DND-41 (cell line): ENCODE results near the gene CYP4F3.

Source experiments
- CTCF ChIP-seq: IDR thresholded peaks from 2 replicates; pipeline ENCODE4 v1.5.1; 2012; ENCODE audit warnings: borderline replicate concordance, low read length, moderate library complexity, mild to moderate bottlenecking; ENCODE audit not compliant: poor library complexity, severe bottlenecking; ENCODE audit errors: extremely low read depth
- EZH2 ChIP-seq: IDR thresholded peaks from 3 replicates; pipeline ENCODE4 v1.6.1; 2012; ENCODE audit warnings: borderline replicate concordance, low read depth, mild to moderate bottlenecking, moderate library complexity, low read length, inconsistent platforms; ENCODE audit not compliant: severe bottlenecking

GRCh38 chr19:15673176-15673654 is 32.5 kb downstream of the CYP4F3 start:
- TF ChIP-seq CTCF = no peak
- no peak for TF ChIP-seq EZH2
